ENCODE data around the gene PTK7.

Gene PTK7

DNA sequence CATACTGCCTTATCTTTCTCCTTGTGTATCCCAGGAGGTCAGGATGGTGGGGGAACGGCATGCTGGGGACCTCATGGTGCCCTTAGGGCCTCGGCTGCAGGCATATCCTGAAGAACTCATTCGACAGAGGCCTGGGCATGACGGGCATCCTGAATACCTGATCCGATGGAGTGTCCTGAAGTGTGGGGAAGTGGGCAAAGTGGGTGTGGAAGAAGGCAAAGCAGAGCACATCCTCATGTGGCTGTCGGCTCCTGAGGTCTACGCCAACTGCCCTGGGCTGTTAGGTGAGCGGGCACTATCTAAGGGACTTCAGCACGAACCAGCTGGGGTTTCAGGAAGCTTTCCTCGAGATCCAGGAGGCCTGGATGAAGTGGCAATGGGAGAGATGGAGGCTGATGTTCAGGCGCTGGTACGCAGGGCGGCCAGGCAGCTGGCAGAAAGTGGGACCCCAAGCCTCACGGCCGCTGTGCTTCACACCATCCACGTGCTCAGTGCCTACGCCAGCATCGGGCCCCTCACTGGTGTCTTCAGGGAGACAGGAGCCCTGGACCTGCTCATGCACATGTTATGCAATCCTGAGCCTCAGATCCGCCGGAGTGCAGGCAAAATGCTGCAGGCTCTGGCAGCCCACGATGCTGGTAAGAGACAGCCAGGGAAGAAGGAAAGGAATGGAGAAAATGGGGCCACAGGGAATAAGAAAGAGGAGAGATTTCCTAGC lies 108.3 kb downstream of the PTK7 start:
- Histone ChIP-seq H3K36me3 (replicated peaks in 1 of 2; ENCODE audit: control insufficient read depth in 2 of 2, insufficient read depth in 2 of 2, low read length in 2 of 2) (peaks cover 23 to 62% of the 10 kb centered on the region in 2 donors), H3K14ac (ENCODE audit: low read length) (no peak overlapping the region), H3K18ac (ENCODE audit: low read length) (no peak overlapping the region), H2BK12ac (ENCODE audit: low read length) (no peak overlapping the region), H2BK5ac (ENCODE audit: low read length) (peak overlapping the region; percentile 77), H3K27me3 (ENCODE audit: control insufficient read depth in 3 of 3, insufficient read depth in 3 of 3, low read depth in 1 of 3, low read length in 3 of 3) (no peaks in the 10 kb centered on the region), H3K4me1 (ENCODE audit: control insufficient read depth in 2 of 2, insufficient read depth in 1 of 2, low read depth in 1 of 2, low read length in 2 of 2) (peaks cover 7 to 10% of the 10 kb centered on the region in 2 donors), H2AK5ac (ENCODE audit: low read depth, low read length) (no peak overlapping the region), H3K79me1 (ENCODE audit: low read depth, low read length) (no peaks in the 10 kb centered on the region), H3K27ac (replicated peaks; ENCODE audit: low read length) (no peak overlapping the region), H2BK120ac (ENCODE audit: low read depth, low read length) (no peak overlapping the region), H3K4ac (ENCODE audit: low read length) (no peak overlapping the region), H4K91ac (ENCODE audit: low read depth, low read length, poor library complexity) (no peak overlapping the region), H3K9me3 (replicated peaks in 1 of 2; ENCODE audit: control insufficient read depth in 2 of 2, insufficient read depth in 1 of 2, low read depth in 1 of 2, low read length in 2 of 2) (peaks cover 0 to 3% of the 10 kb centered on the region in 2 donors), H2AFZ (ENCODE audit: low read length) (no peak overlapping the region), H3K4me2 (ENCODE audit: insufficient read depth, low read length, poor library complexity, severe bottlenecking) (no peak overlapping the region), H3K4me3 (ENCODE audit: low read length in 2 of 2) (no peak overlapping the region), H4K8ac (ENCODE audit: low read depth, low read length) (no peak overlapping the region), H3K23ac (ENCODE audit: low read depth, low read length, poor library complexity) (peak overlapping the region; percentile 49), H2BK15ac (ENCODE audit: low read length) (no peak overlapping the region), H3K9ac (ENCODE audit: low read depth, low read length, poor library complexity) (peak overlapping the region; percentile 54)
- no peak for DNase-seq (ENCODE audit: low spot score)
- WGBS, 2 donors (ENCODE audit: extremely low coverage in 2 of 2, insufficient read length in 2 of 2, insufficient replicate concordance in 1 of 2): no CpG with 5 or more reads among the region's 21 CpGs

DNA sequence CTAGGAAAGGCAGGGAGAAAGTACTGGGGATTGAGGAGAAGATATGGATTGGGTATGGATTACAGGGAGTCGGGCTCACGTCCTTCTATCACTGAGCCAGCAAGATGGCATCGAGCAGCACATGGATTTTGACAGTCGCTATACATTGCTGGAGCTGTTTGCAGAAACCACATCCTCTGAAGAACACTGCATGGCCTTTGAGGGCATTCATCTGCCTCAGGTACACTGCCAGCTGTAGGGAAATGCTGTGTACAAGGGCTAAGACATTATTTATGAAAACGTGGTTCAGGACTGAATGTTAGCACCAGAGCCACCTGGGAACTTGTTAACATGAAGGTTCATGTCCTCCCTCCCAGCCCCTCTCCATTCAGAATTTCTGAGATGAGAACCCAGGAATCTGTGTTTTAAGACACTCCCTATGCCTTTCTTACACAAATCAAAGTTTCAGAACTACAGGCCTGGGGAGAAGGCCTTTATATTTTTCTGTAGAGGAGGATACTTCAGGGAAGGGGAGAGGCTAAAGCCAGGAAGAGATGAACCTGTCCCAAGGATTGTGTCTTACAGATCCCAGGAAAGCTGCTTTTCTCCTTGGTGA lies 109.4 kb downstream of the PTK7 start:
- no CpG with 5 or more reads among the region's 5 CpGs for WGBS, 2 donors (ENCODE audit: extremely low coverage in 2 of 2, insufficient read length in 2 of 2, insufficient replicate concordance in 1 of 2)
- no peak overlapping the region for H2BK12ac ChIP-seq (ENCODE audit: low read length)
- H3K4me3 ChIP-seq (ENCODE audit: low read length in 2 of 2): no peak overlapping the region

DNA sequence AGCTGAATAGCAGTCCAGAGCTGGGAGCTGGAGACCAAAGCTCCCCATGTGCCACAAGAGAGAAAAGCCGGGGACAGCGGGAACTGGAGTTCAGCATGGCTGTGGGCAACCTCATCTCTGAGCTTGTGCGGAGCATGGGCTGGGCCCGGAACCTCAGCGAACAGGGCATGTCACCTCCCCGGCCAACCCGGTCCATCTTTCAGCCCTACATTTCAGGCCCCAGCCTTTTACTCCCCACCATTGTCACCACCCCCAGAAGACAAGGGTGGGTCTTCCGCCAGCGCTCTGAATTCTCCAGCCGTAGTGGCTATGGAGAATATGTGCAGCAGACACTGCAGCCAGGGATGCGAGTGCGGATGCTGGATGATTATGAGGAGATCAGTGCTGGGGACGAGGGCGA lies 109.9 kb downstream of the PTK7 start:
- no peak overlapping the region for H2BK12ac ChIP-seq (ENCODE audit: low read length)
- no peak for DNase-seq (ENCODE audit: low spot score)
- no peak overlapping the region for H4K91ac ChIP-seq (ENCODE audit: low read depth, low read length, poor library complexity)
- no CpG with 5 or more reads among the region's 14 CpGs for WGBS, 2 donors (ENCODE audit: extremely low coverage in 2 of 2, insufficient read length in 2 of 2, insufficient replicate concordance in 1 of 2)
- no peaks in the 10 kb centered on the region for H3K79me1 ChIP-seq (ENCODE audit: low read depth, low read length)
- H3K4ac ChIP-seq (ENCODE audit: low read length): no peak overlapping the region
- H2BK15ac ChIP-seq (ENCODE audit: low read length): no peak overlapping the region
- peaks cover 6 to 7% of the 10 kb centered on the region in 2 donors for H3K4me1 ChIP-seq (ENCODE audit: control insufficient read depth in 2 of 2, insufficient read depth in 1 of 2, low read depth in 1 of 2, low read length in 2 of 2)
- no peak overlapping the region for H3K4me2 ChIP-seq (ENCODE audit: insufficient read depth, low read length, poor library complexity, severe bottlenecking)
- H2AFZ ChIP-seq (ENCODE audit: low read length): no peak overlapping the region
- no peak overlapping the region for H3K4me3 ChIP-seq (ENCODE audit: low read length in 2 of 2)
- H3K9ac ChIP-seq (ENCODE audit: low read depth, low read length, poor library complexity): no peak overlapping the region
- no peak overlapping the region for H3K27ac ChIP-seq (replicated peaks; ENCODE audit: low read length)
- H2AK5ac ChIP-seq (ENCODE audit: low read depth, low read length): no peak overlapping the region
- no peak overlapping the region for H3K14ac ChIP-seq (ENCODE audit: low read length)
- H3K27me3 ChIP-seq (ENCODE audit: control insufficient read depth in 3 of 3, insufficient read depth in 3 of 3, low read depth in 1 of 3, low read length in 3 of 3): no peaks in the 10 kb centered on the region
- H3K23ac ChIP-seq (ENCODE audit: low read depth, low read length, poor library complexity): no peak overlapping the region
- peaks cover 19 to 49% of the 10 kb centered on the region in 2 donors for H3K36me3 ChIP-seq (replicated peaks in 1 of 2; ENCODE audit: control insufficient read depth in 2 of 2, insufficient read depth in 2 of 2, low read length in 2 of 2)
- H2BK5ac ChIP-seq (ENCODE audit: low read length): no peak overlapping the region
- no peak overlapping the region for H3K18ac ChIP-seq (ENCODE audit: low read length)
- H3K9me3 ChIP-seq (replicated peaks in 1 of 2; ENCODE audit: control insufficient read depth in 2 of 2, insufficient read depth in 1 of 2, low read depth in 1 of 2, low read length in 2 of 2): peaks cover 0 to 3% of the 10 kb centered on the region in 2 donors
- no peak overlapping the region for H4K8ac ChIP-seq (ENCODE audit: low read depth, low read length)
- H2BK120ac ChIP-seq (ENCODE audit: low read depth, low read length): no peak overlapping the region

More for the DNA sequence above, 109.4 kb downstream of the PTK7 start:
- H3K9ac ChIP-seq (ENCODE audit: low read depth, low read length, poor library complexity): no peak overlapping the region
- no peak overlapping the region for H2AFZ ChIP-seq (ENCODE audit: low read length)
- H3K14ac ChIP-seq (ENCODE audit: low read length): no peak overlapping the region
- H3K9me3 ChIP-seq (replicated peaks in 1 of 2; ENCODE audit: control insufficient read depth in 2 of 2, insufficient read depth in 1 of 2, low read depth in 1 of 2, low read length in 2 of 2): peaks cover 0 to 3% of the 10 kb centered on the region in 2 donors
- no peaks in the 10 kb centered on the region for H3K27me3 ChIP-seq (ENCODE audit: control insufficient read depth in 3 of 3, insufficient read depth in 3 of 3, low read depth in 1 of 3, low read length in 3 of 3)
- no peaks in the 10 kb centered on the region for H3K79me1 ChIP-seq (ENCODE audit: low read depth, low read length)
- H2AK5ac ChIP-seq (ENCODE audit: low read depth, low read length): no peak overlapping the region
- no peak overlapping the region for H4K8ac ChIP-seq (ENCODE audit: low read depth, low read length)
- no peak overlapping the region for H2BK120ac ChIP-seq (ENCODE audit: low read depth, low read length)
- H3K36me3 ChIP-seq (replicated peaks in 1 of 2; ENCODE audit: control insufficient read depth in 2 of 2, insufficient read depth in 2 of 2, low read length in 2 of 2): peaks cover 22 to 54% of the 10 kb centered on the region in 2 donors
- DNase-seq (ENCODE audit: low spot score): no peak
- H3K4ac ChIP-seq (ENCODE audit: low read length): no peak overlapping the region
- no peak overlapping the region for H2BK5ac ChIP-seq (ENCODE audit: low read length)
- H3K18ac ChIP-seq (ENCODE audit: low read length): no peak overlapping the region
- no peak overlapping the region for H4K91ac ChIP-seq (ENCODE audit: low read depth, low read length, poor library complexity)
- no peak overlapping the region for H3K4me2 ChIP-seq (ENCODE audit: insufficient read depth, low read length, poor library complexity, severe bottlenecking)
- H3K27ac ChIP-seq (replicated peaks; ENCODE audit: low read length): no peak overlapping the region
- peaks cover 7 to 10% of the 10 kb centered on the region in 2 donors for H3K4me1 ChIP-seq (ENCODE audit: control insufficient read depth in 2 of 2, insufficient read depth in 1 of 2, low read depth in 1 of 2, low read length in 2 of 2)
- H2BK15ac ChIP-seq (ENCODE audit: low read length): no peak overlapping the region
- no peak overlapping the region for H3K23ac ChIP-seq (ENCODE audit: low read depth, low read length, poor library complexity)

DNA sequence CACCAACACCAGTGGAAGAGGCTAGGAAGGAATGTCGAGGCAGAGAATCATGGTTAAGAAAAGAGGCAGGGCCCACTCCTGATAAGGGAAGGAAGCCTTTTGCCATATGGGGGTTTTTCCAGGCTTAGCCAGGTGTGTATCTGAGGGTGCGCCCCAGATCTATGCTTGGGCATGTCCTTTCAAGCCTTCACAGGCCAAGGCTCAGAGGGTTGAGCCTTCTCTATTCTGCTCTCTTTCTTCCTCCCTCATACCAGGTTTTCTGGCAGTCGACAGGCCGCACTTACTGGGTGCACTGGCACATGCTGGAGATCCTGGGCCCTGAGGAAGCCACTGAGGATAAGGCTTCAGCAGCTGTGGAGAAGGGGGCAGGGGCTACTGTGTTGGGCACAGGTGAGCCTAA lies 110.6 kb downstream of the PTK7 start:
- no peak overlapping the region for H2BK15ac ChIP-seq (ENCODE audit: low read length)
- H2BK120ac ChIP-seq (ENCODE audit: low read depth, low read length): no peak overlapping the region
- no peaks in the 10 kb centered on the region for H3K79me1 ChIP-seq (ENCODE audit: low read depth, low read length)
- DNase-seq (ENCODE audit: low spot score): no peak
- no peak overlapping the region for H3K4me2 ChIP-seq (ENCODE audit: insufficient read depth, low read length, poor library complexity, severe bottlenecking)
- no peak overlapping the region for H3K27ac ChIP-seq (replicated peaks; ENCODE audit: low read length)
- WGBS, 2 donors (ENCODE audit: extremely low coverage in 2 of 2, insufficient read length in 2 of 2, insufficient replicate concordance in 1 of 2): no CpG with 5 or more reads among the region's 4 CpGs
- H3K4me3 ChIP-seq (ENCODE audit: low read length in 2 of 2): peak overlapping the region in 1 of 2 donors; percentile 26
- no peak overlapping the region for H3K4ac ChIP-seq (ENCODE audit: low read length)
- no peak overlapping the region for H2BK5ac ChIP-seq (ENCODE audit: low read length)
- H3K36me3 ChIP-seq (replicated peaks in 1 of 2; ENCODE audit: control insufficient read depth in 2 of 2, insufficient read depth in 2 of 2, low read length in 2 of 2): peaks cover 18 to 48% of the 10 kb centered on the region in 2 donors
- H3K14ac ChIP-seq (ENCODE audit: low read length): no peak overlapping the region
- H4K8ac ChIP-seq (ENCODE audit: low read depth, low read length): no peak overlapping the region
- no peak overlapping the region for H3K23ac ChIP-seq (ENCODE audit: low read depth, low read length, poor library complexity)
- no peak overlapping the region for H2AK5ac ChIP-seq (ENCODE audit: low read depth, low read length)
- H3K4me1 ChIP-seq (ENCODE audit: control insufficient read depth in 2 of 2, insufficient read depth in 1 of 2, low read depth in 1 of 2, low read length in 2 of 2): peaks cover 3% of the 10 kb centered on the region in 2 donors
- H3K27me3 ChIP-seq (ENCODE audit: control insufficient read depth in 3 of 3, insufficient read depth in 3 of 3, low read depth in 1 of 3, low read length in 3 of 3): no peaks in the 10 kb centered on the region
- H2AFZ ChIP-seq (ENCODE audit: low read length): no peak overlapping the region
- H3K9ac ChIP-seq (ENCODE audit: low read depth, low read length, poor library complexity): no peak overlapping the region
- no peak overlapping the region for H2BK12ac ChIP-seq (ENCODE audit: low read length)
- no peak overlapping the region for H4K91ac ChIP-seq (ENCODE audit: low read depth, low read length, poor library complexity)
- no peak overlapping the region for H3K18ac ChIP-seq (ENCODE audit: low read length)
- peaks cover 0 to 3% of the 10 kb centered on the region in 2 donors for H3K9me3 ChIP-seq (replicated peaks in 1 of 2; ENCODE audit: control insufficient read depth in 2 of 2, insufficient read depth in 1 of 2, low read depth in 1 of 2, low read length in 2 of 2)
